GM23248 (cell line): ENCODE results near the gene DEPDC7. TPM values are rescaled to one million over a fixed set of nuclear protein-coding genes. Genes with fewer than 3 reads are reported as not detected.
A peak's percentile ranks its signal among the peaks of the same experiment; 100 is the strongest.

ENCODE experiments used
- DNase-seq: peaks from one replicate; pipeline ENCODE4 v3.0.0-alpha.2; 2015
- H2AFZ ChIP-seq: fragments of 200-600 bp; sonication (generic); 2 replicates; pipeline ENCODE4 v1.6.1; 2016; ENCODE audit warnings: antibody characterized with exemption
- H3F3A ChIP-seq: fragments of 200-600 bp; sonication (generic); 2 replicates; pipeline ENCODE4 v1.6.1; 2016; ENCODE audit warnings: mild to moderate bottlenecking, antibody characterized with exemption, mixed run types; ENCODE audit not compliant: insufficient read depth
- H3K27ac ChIP-seq: fragments of 200-600 bp; sonication (generic); 2 replicates; pipeline ENCODE4 v1.5.1; 2016; ENCODE audit warnings: mild to moderate bottlenecking
- H3K27me3 ChIP-seq: fragments of 200-600 bp; sonication (generic); replicated peaks from 2 replicates; pipeline ENCODE4 v1.6.1; 2016; ENCODE audit warnings: mild to moderate bottlenecking; ENCODE audit not compliant: insufficient read depth
- H3K36me3 ChIP-seq: fragments of 200-600 bp; sonication (generic); 2 replicates; pipeline ENCODE4 v1.6.1; 2016; ENCODE audit warnings: low read depth, mild to moderate bottlenecking
- H3K4me1 ChIP-seq: fragments of 200-600 bp; sonication (generic); 2 replicates; pipeline ENCODE4 v1.6.1; 2016; ENCODE audit warnings: mild to moderate bottlenecking; ENCODE audit not compliant: insufficient read depth
- H3K4me2 ChIP-seq: fragments of 200-600 bp; sonication (generic); one replicate; pipeline ENCODE4 v1.6.1; 2016; ENCODE audit warnings: mild to moderate bottlenecking; ENCODE audit not compliant: unreplicated experiment
- H3K4me3 ChIP-seq: fragments of 200-600 bp; sonication (generic); 2 replicates; pipeline ENCODE4 v1.5.1; 2016; ENCODE audit warnings: mild to moderate bottlenecking
- H3K79me2 ChIP-seq: fragments of 200-600 bp; sonication (generic); 2 replicates; pipeline ENCODE4 v1.6.1; 2016; ENCODE audit warnings: mild to moderate bottlenecking; ENCODE audit not compliant: insufficient read depth
- H3K9ac ChIP-seq: fragments of 200-600 bp; sonication (generic); 2 replicates; pipeline ENCODE4 v1.6.1; 2016; ENCODE audit warnings: mild to moderate bottlenecking
- H3K9me2 ChIP-seq: fragments of 200-600 bp; sonication (generic); 2 replicates; pipeline ENCODE4 v1.6.1; 2016; ENCODE audit warnings: mixed run types, mild to moderate bottlenecking, moderate library complexity; ENCODE audit not compliant: insufficient read depth
- H3K9me3 ChIP-seq: fragments of 200-600 bp; sonication (generic); one replicate; pipeline ENCODE4 v1.6.1; 2017; ENCODE audit warnings: low read depth
- H4K20me1 ChIP-seq: fragments of 200-600 bp; sonication (generic); 2 replicates; pipeline ENCODE4 v1.6.0; 2016; ENCODE audit not compliant: insufficient read depth
- EZH2 ChIP-seq: fragments of 200-600 bp; sonication (generic); IDR thresholded peaks from 2 replicates; pipeline ENCODE4 v1.6.1; 2018; ENCODE audit warnings: antibody characterized with exemption, mild to moderate bottlenecking; ENCODE audit not compliant: insufficient read depth, poor library complexity, severe bottlenecking
- EZH2phosphoT487 ChIP-seq: fragments of 200-600 bp; sonication (generic); IDR thresholded peaks from 2 replicates; pipeline ENCODE4 v1.6.1; 2018; ENCODE audit warnings: antibody characterized with exemption, moderate library complexity, mild to moderate bottlenecking, low read depth; ENCODE audit not compliant: insufficient read depth
- WGBS, 2 experiments: methylation state at CpG; one replicate each; pipeline ENCODE4 v1.1.6; 2015 to 2017; ENCODE audit warnings: low lambda C conversion rate in 2 of 2, low coverage in 1 of 2; ENCODE audit errors: missing lambda C conversion rate in 2 of 2; 5-methylcytosine and 5-hydroxymethylcytosine counted together
- in situ Hi-C: fragments of 300-500 bp; cut with MboI; formaldehyde crosslinking; loops from 2 replicates; pipeline ENCODE4 v1.15.0; 2020
- polyA plus RNA-seq: library from polyadenylated mRNA; unstranded; fragments of >200 nt; fragmentation: Nextera tagmentation; extraction: Ambion mirVana; gene quantifications from 2 replicates; pipeline ENCODE4 v1.2.1, GENCODE V29; 2016
- total RNA-seq: library from RNA; depleted of rRNA; stranded (reverse); fragments of >200 nt; shearing (Covaris generic); gene quantifications from 2 replicates; pipeline ENCODE4 v1.2.3, GENCODE V29; 2014

The DEPDC7 gene
- total and polyA plus RNA-seq, 2 experiments from 2014 or later, result 4.8 to 9.9 TPM

DNA sequence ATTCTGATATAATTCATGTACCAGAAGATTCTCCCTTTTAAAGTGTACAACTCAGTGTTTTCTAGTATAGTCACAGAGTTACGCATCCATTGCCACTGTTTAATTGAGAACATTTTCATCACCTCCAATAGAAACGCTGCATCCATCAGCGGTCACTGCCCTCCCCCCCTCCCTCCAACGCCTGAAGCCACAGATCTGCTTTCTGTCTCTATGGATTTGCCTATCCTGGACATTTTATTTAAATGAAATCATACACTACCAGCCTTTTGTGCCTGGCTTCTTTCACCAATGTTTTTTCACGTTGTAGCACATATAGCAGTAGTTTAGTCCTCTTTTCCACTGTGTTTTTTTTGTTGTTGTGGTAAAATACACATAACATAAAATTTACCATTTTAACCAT, 46.5 kb downstream of the DEPDC7 start:
- in situ Hi-C loops, result no loop called here
- no peak overlapping the region for H3K4me3 ChIP-seq
- H3K9ac ChIP-seq, result no peak overlapping the region
- H3K27me3 ChIP-seq, result no peaks in the 10 kb centered on the region
- no peak for DNase-seq
- H4K20me1 ChIP-seq, result no peaks in the 10 kb centered on the region
- H3K9me2 ChIP-seq, result no peaks in the 10 kb centered on the region
- H3K79me2 ChIP-seq, result no peaks in the 10 kb centered on the region
- no peaks in the 10 kb centered on the region for H3K9me3 ChIP-seq
- peak overlapping the region; percentile 77 for H3K27ac ChIP-seq
- no peak overlapping the region for H3K4me2 ChIP-seq
- WGBS, 2 experiments, result 67 to 71% methylated on average over 5 of the region's 5 CpGs
- TF ChIP-seq EZH2 (no peak), EZH2phosphoT487 (no peak)
- peaks cover 37% of the 10 kb centered on the region for H3K4me1 ChIP-seq
- H3F3A ChIP-seq, result peaks cover 50% of the 10 kb centered on the region
- H3K36me3 ChIP-seq, result peaks cover 26% of the 10 kb centered on the region
- H2AFZ ChIP-seq, result no peak overlapping the region

DNA sequence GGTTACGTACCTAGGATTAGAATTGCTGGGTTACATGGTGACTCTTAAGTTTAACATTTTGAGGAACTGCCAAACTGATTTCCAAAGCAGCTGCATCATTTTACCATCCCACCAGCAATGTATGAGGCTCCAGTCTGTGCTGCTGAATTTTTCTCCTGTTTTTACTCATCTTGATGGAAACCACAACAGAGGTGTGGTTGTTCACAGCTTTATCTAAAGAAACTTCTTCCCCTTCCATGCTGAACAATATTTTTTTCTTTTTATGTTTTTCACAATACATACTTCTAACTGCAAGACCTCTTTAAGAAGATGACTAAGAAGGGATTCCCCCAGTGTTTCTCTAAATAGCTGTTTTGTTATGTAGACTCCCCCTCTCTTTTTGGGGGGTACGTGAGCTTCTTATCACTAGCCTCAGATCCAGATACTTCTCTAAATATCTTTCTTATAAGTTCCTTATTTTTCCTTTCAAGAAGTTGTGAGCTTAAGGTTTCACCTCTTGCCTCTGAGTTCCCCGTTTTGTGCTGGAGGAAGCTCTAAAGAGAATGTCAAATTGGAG, 47.7 kb downstream of the DEPDC7 start:
- peaks cover 20% of the 10 kb centered on the region for H3K36me3 ChIP-seq
- peaks cover 34% of the 10 kb centered on the region for H3K4me1 ChIP-seq
- H3K27ac ChIP-seq, result peak overlapping the region; percentile 73
- 51 to 59% methylated on average over 3 of the region's 3 CpGs for WGBS, 2 experiments
- no peak for TF ChIP-seq EZH2
- TF ChIP-seq EZH2phosphoT487, result no peak
- no peak overlapping the region for H3K4me3 ChIP-seq
- no peaks in the 10 kb centered on the region for H4K20me1 ChIP-seq
- peak; percentile 85 for DNase-seq
- in situ Hi-C loops, result no loop called here
- H3K79me2 ChIP-seq, result no peaks in the 10 kb centered on the region
- peaks cover 50% of the 10 kb centered on the region for H3F3A ChIP-seq
- H3K4me2 ChIP-seq, result peak overlapping the region; percentile 31
- no peaks in the 10 kb centered on the region for H3K9me3 ChIP-seq
- peak overlapping the region; percentile 39; the same call in 1 of the 2 replicates for H3K9ac ChIP-seq
- no peaks in the 10 kb centered on the region for H3K27me3 ChIP-seq
- H2AFZ ChIP-seq, result no peak overlapping the region
- no peaks in the 10 kb centered on the region for H3K9me2 ChIP-seq

DNA sequence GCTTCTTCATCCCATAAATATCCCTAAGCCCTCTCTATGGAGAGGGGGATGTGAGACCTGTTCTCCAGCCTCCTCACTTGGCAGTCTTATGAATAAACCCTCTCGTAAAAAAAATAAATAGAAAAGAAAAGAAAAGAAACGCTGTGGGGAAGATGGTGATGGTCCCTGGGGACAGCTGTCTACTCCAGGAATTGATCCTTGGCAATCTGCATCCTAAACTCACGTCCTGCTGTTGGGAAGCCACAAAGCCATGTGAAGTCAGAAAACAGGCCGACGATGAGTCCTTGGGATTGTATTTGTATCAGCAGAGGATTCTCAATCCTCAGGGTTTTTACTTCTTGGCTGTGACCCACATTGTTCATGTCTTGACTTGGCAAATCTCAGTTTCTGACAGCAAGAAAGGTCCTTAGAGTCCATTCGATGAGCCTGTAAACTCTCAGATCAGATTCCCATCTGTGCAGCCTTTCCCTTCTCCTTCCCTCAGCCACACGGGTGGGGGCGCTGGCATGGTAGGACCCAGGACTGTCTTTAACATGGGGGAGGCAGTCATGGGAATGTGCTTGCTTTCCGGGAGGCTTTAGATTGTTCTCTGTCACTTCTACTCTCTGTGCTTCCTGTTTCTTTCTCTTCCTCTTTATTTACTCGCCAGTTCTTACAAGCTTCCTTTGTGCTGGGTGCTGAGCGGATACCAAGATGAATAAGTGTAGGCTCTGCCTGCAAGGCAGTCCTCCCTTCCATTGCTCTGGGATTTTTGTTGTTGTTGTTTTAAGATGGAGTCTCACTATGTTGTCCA, 48.6 kb downstream of the DEPDC7 start:
- H2AFZ ChIP-seq, result no peak overlapping the region

DNA sequence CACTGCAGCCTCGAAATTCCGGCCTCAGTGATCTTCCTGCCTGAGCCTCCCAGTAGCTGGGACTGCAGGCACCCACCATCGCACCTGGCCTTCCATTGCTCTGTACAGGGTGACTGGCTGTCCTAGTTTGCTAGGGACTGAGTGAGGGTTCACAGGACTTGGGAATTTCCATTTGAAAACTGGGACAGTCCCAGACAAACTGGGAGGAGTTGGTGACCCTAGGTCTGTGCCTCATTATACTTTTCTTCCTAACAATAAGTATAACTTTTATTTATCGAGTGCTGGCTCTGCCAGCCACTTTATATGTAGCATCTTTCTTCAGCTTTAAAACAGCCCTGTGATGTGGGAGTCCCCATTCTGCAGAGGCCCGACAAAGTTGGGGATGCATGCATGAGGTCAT, 49.2 kb downstream of the DEPDC7 start:
- H3K4me3 ChIP-seq, result no peak overlapping the region
- H3F3A ChIP-seq, result peaks cover 37% of the 10 kb centered on the region
- DNase-seq, result no peak
- H3K9me2 ChIP-seq, result no peaks in the 10 kb centered on the region
- H3K27ac ChIP-seq, result no peak overlapping the region
- peaks cover 34% of the 10 kb centered on the region for H3K4me1 ChIP-seq
- H4K20me1 ChIP-seq, result no peaks in the 10 kb centered on the region
- H3K27me3 ChIP-seq, result no peaks in the 10 kb centered on the region
- peak overlapping the region; percentile 1 for H3K4me2 ChIP-seq
- H3K36me3 ChIP-seq, result peaks cover 17% of the 10 kb centered on the region; the same call in 1 of the 2 replicates
- TF ChIP-seq EZH2phosphoT487 (no peak), EZH2 (no peak)
- H3K79me2 ChIP-seq, result no peaks in the 10 kb centered on the region
- in situ Hi-C loops, result no loop called here
- no peak overlapping the region for H3K9ac ChIP-seq
- H3K9me3 ChIP-seq, result no peaks in the 10 kb centered on the region
- WGBS, 2 experiments, result 98% methylated on average over 5 of the region's 5 CpGs
- no peak overlapping the region for H2AFZ ChIP-seq

More for the DNA sequence above, 48.6 kb downstream of the DEPDC7 start:
- peaks cover 14% of the 10 kb centered on the region; the same call in 1 of the 2 replicates for H3K36me3 ChIP-seq
- H3K9ac ChIP-seq, result peak overlapping the region; percentile 39; the same call in 1 of the 2 replicates
- DNase-seq, result peak; percentile 29
- peak overlapping the region; percentile 31 for H3K4me2 ChIP-seq
- no peaks in the 10 kb centered on the region for H4K20me1 ChIP-seq
- no peak for TF ChIP-seq EZH2phosphoT487
- no peak for TF ChIP-seq EZH2
- no peaks in the 10 kb centered on the region for H3K9me2 ChIP-seq
- H3K4me1 ChIP-seq, result peaks cover 34% of the 10 kb centered on the region
- H3K79me2 ChIP-seq, result no peaks in the 10 kb centered on the region
- peak overlapping the region; percentile 73 for H3K27ac ChIP-seq
- in situ Hi-C loops, result no loop called here
- no peaks in the 10 kb centered on the region for H3K27me3 ChIP-seq
- no peaks in the 10 kb centered on the region for H3K9me3 ChIP-seq
- H3K4me3 ChIP-seq, result no peak overlapping the region
- WGBS, 2 experiments, result 56 to 59% methylated on average over 11 of the region's 11 CpGs
- H3F3A ChIP-seq, result peaks cover 43% of the 10 kb centered on the region
